GM18873 (cell line): ENCODE measurements around the gene PHC3.
"Not testable (repeated sequence)": the region's sequence is repeated elsewhere in the genome, so short reads cannot be mapped to it uniquely, and the experiment has no call there.

Experiments
- ATAC-seq: cut with Tn5 transposase; IDR thresholded peaks from one replicate; pipeline ENCODE4 v1.9.1; 2021; ENCODE audit warnings: mild to moderate bottlenecking, moderate library complexity, moderate number of reproducible peaks; ENCODE audit not compliant: unreplicated experiment, low FRiP score

Gene PHC3

GRCh38 chr3:170130532-170130931 is 51.0 kb downstream of the PHC3 start:
- ATAC-seq, result no peak

GRCh38 chr3:170128977-170129431 is 52.5 kb downstream of the PHC3 start:
- ATAC-seq, result peak; percentile 28

- ATAC-seq, result peak; percentile 87
Measured at GRCh38 chr3:170128259-170128976, 53.1 kb downstream of the PHC3 start.

GRCh38 chr3:170117134-170117533 is 64.4 kb downstream of the PHC3 start:
- no peak for ATAC-seq

- not testable (repeated sequence) for ATAC-seq
Measured at GRCh38 chr3:170114165-170114564, 67.4 kb downstream of the PHC3 start.

GRCh38 chr3:170111147-170111771 is 70.3 kb downstream of the PHC3 start:
- ATAC-seq, result no peak

- ATAC-seq, result no peak
Measured at GRCh38 chr3:170109579-170110293, 71.8 kb downstream of the PHC3 start.

- ATAC-seq, result no peak
Measured at GRCh38 chr3:170108955-170109354, 72.6 kb downstream of the PHC3 start.

GRCh38 chr3:170107941-170108340 is 73.6 kb downstream of the PHC3 start:
- no peak for ATAC-seq

- no peak for ATAC-seq
Measured at GRCh38 chr3:170102431-170102830, 79.1 kb downstream of the PHC3 start.

- no peak for ATAC-seq
Measured at GRCh38 chr3:170100944-170101343, 80.6 kb downstream of the PHC3 start.

- ATAC-seq, result no peak
Measured at GRCh38 chr3:170098753-170099152, 82.8 kb downstream of the PHC3 start.

- no peak for ATAC-seq
Measured at GRCh38 chr3:170096342-170096741, 85.2 kb downstream of the PHC3 start.

- ATAC-seq, result no peak
Measured at GRCh38 chr3:170095771-170096170, 85.8 kb downstream of the PHC3 start.

GRCh38 chr3:170092907-170093306 is 88.6 kb downstream of the PHC3 start:
- ATAC-seq, result no peak

- no peak for ATAC-seq
Measured at GRCh38 chr3:170090601-170090981, 90.9 kb downstream of the PHC3 start.

- ATAC-seq, result no peak
Measured at GRCh38 chr3:170089862-170090600, 91.5 kb downstream of the PHC3 start.

GRCh38 chr3:170085396-170085795 is 96.1 kb downstream of the PHC3 start:
- no peak for ATAC-seq

GRCh38 chr3:170083343-170083742 is 98.2 kb downstream of the PHC3 start:
- ATAC-seq, result no peak

GRCh38 chr3:170081079-170081741 is 100.3 kb downstream of the PHC3 start:
- no peak for ATAC-seq
